H9 (cell line): Measurements from ENCODE around the gene UBP1. TPM values are rescaled to one million over a fixed set of nuclear protein-coding genes. Genes with fewer than 3 reads are reported as not detected.

Experiments
- DNase-seq: peaks from one replicate; pipeline ENCODE4 v3.0.0-alpha.2; 2017
- H2AFZ ChIP-seq: one replicate; pipeline ENCODE4 v1.6.1; 2013; ENCODE audit warnings: mild to moderate bottlenecking, low read length, control low read depth, moderate library complexity
- H2AK5ac ChIP-seq: 2 replicates; pipeline ENCODE4 v1.6.1; 2013; ENCODE audit warnings: low read length, control low read depth, mixed read lengths; ENCODE audit not compliant: insufficient read length
- H2BK120ac ChIP-seq: one replicate; pipeline ENCODE4 v1.6.1; 2013; ENCODE audit warnings: low read depth, mild to moderate bottlenecking, low read length, control low read depth, inconsistent platforms; ENCODE audit not compliant: poor library complexity, severe bottlenecking
- H2BK12ac ChIP-seq: 2 replicates; pipeline ENCODE4 v1.6.1; 2013; ENCODE audit warnings: low read length, control low read depth, mixed read lengths, low read depth; ENCODE audit not compliant: insufficient read length
- H2BK15ac ChIP-seq: 2 replicates; pipeline ENCODE4 v1.6.1; 2013; ENCODE audit warnings: low read depth, low read length, control low read depth
- H2BK20ac ChIP-seq: one replicate; pipeline ENCODE4 v1.6.1; 2013; ENCODE audit warnings: low read depth, mild to moderate bottlenecking, low read length, control low read depth, inconsistent platforms; ENCODE audit not compliant: poor library complexity, severe bottlenecking
- H2BK5ac ChIP-seq: 2 replicates; pipeline ENCODE4 v1.6.1; 2013; ENCODE audit warnings: low read length, control low read depth, mixed read lengths; ENCODE audit not compliant: insufficient read length
- H3K14ac ChIP-seq: 2 replicates; pipeline ENCODE4 v1.6.1; 2013; ENCODE audit warnings: low read length, control low read depth; ENCODE audit not compliant: insufficient read depth
- H3K18ac ChIP-seq: 2 replicates; pipeline ENCODE4 v1.6.1; 2013; ENCODE audit warnings: low read depth, mild to moderate bottlenecking, mixed read lengths, low read length, control low read depth; ENCODE audit not compliant: insufficient read length
- H3K23ac ChIP-seq: 2 replicates; pipeline ENCODE4 v1.6.1; 2013; ENCODE audit warnings: low read length, control low read depth, mixed read lengths, low read depth; ENCODE audit not compliant: insufficient read length
- H3K23me2 ChIP-seq: 2 replicates; pipeline ENCODE4 v1.6.1; 2013; ENCODE audit warnings: low read depth, mild to moderate bottlenecking, mixed read lengths, low read length, control low read depth; ENCODE audit not compliant: insufficient read length, poor library complexity, severe bottlenecking
- H3K27ac ChIP-seq: 2 replicates; pipeline ENCODE4 v1.5.1; 2013; ENCODE audit warnings: low read length, control low read depth, mixed read lengths, low read depth; ENCODE audit not compliant: insufficient read length
- H3K27me3 ChIP-seq: 2 replicates; pipeline ENCODE4 v1.6.1; 2013; ENCODE audit warnings: low read length, control low read depth, inconsistent platforms; ENCODE audit not compliant: insufficient read depth
- H3K4ac ChIP-seq: 2 replicates; pipeline ENCODE4 v1.6.1; 2013; ENCODE audit warnings: low read depth, mild to moderate bottlenecking, control low read depth, inconsistent platforms, low read length, moderate library complexity
- H3K4me1 ChIP-seq: 2 replicates; pipeline ENCODE4 v1.6.1; 2013; ENCODE audit warnings: low read length, control low read depth, inconsistent platforms; ENCODE audit not compliant: insufficient read depth
- H3K4me2 ChIP-seq: 2 replicates; pipeline ENCODE4 v1.6.1; 2013; ENCODE audit warnings: low read length, control low read depth, mixed read lengths; ENCODE audit not compliant: insufficient read length, insufficient read depth
- H3K56ac ChIP-seq: 2 replicates; pipeline ENCODE4 v1.6.1; 2013; ENCODE audit warnings: low read depth, mild to moderate bottlenecking, mixed read lengths, low read length, control low read depth; ENCODE audit not compliant: insufficient read length
- H3K79me1 ChIP-seq: 2 replicates; pipeline ENCODE4 v1.6.1; 2013; ENCODE audit warnings: low read depth, mild to moderate bottlenecking, moderate library complexity, low read length, control low read depth, inconsistent platforms; ENCODE audit not compliant: insufficient read depth, poor library complexity, severe bottlenecking
- H3K79me2 ChIP-seq: 2 replicates; pipeline ENCODE4 v1.6.1; 2013; ENCODE audit warnings: low read length, control low read depth, inconsistent platforms; ENCODE audit not compliant: insufficient read depth
- H3K9ac ChIP-seq: 2 replicates; pipeline ENCODE4 v1.6.1; 2013; ENCODE audit warnings: low read length, control low read depth, mixed read lengths; ENCODE audit not compliant: insufficient read length; ENCODE audit errors: extremely low read depth
- H3K9me3 ChIP-seq: one replicate; pipeline ENCODE4 v1.6.1; 2013; ENCODE audit warnings: low read depth, low read length, inconsistent platforms; ENCODE audit not compliant: control insufficient read depth
- H3T11ph ChIP-seq: one replicate; pipeline ENCODE4 v1.6.1; 2013; ENCODE audit warnings: mild to moderate bottlenecking, low read length, control low read depth, inconsistent platforms
- H4K20me1 ChIP-seq: one replicate; pipeline ENCODE4 v1.6.1; 2013; ENCODE audit not compliant: control insufficient read depth, insufficient read length, insufficient read depth
- H4K5ac ChIP-seq: 2 replicates; pipeline ENCODE4 v1.6.1; 2013; ENCODE audit warnings: low read depth, mild to moderate bottlenecking, mixed read lengths, low read length, control low read depth; ENCODE audit not compliant: insufficient read length
- H4K8ac ChIP-seq: replicated peaks from 2 replicates; pipeline ENCODE4 v1.6.1; 2013; ENCODE audit warnings: low read length, control low read depth, mixed read lengths, low read depth; ENCODE audit not compliant: insufficient read length
- H4K91ac ChIP-seq: 2 replicates; pipeline ENCODE4 v1.6.1; 2013; ENCODE audit warnings: low read depth, mild to moderate bottlenecking, moderate library complexity, mixed read lengths, low read length, control low read depth; ENCODE audit not compliant: insufficient read length
- H3K27ac Mint-ChIP-seq, 3 experiments: 2 replicates in 2 of 3; 3 replicates in 1 of 3; pipeline ENCODE4 v1.8.0; 2020 to 2021; ENCODE audit warnings: mixed read lengths in 3 of 3, mild to moderate bottlenecking in 1 of 3, moderate library complexity in 1 of 3
- H3K27me3 Mint-ChIP-seq: 2 replicates; pipeline ENCODE4 v1.8.0; 2021; ENCODE audit warnings: low read depth, mild to moderate bottlenecking, moderate library complexity, mixed read lengths
- H3K36me3 Mint-ChIP-seq, 3 experiments: 2 replicates in 2 of 3; 3 replicates in 1 of 3; pipeline ENCODE4 v1.8.0; 2020 to 2021; ENCODE audit warnings: low read depth in 3 of 3, mixed read lengths in 3 of 3; ENCODE audit not compliant: insufficient read depth in 1 of 3
- H3K4me1 Mint-ChIP-seq, 2 experiments: 2 replicates each; pipeline ENCODE4 v1.8.0; 2020; ENCODE audit warnings: mixed read lengths in 2 of 2
- H3K4me3 Mint-ChIP-seq, 2 experiments: 2 replicates in 1 of 2; 3 replicates in 1 of 2; pipeline ENCODE4 v1.8.0; 2020 to 2021; ENCODE audit warnings: mild to moderate bottlenecking in 2 of 2, mixed read lengths in 2 of 2, moderate library complexity in 1 of 2
- H3K9me3 Mint-ChIP-seq, 2 experiments: 2 replicates in 1 of 2; 3 replicates in 1 of 2; pipeline ENCODE4 v1.8.0; 2020; ENCODE audit warnings: mild to moderate bottlenecking in 2 of 2, mixed read lengths in 2 of 2, moderate library complexity in 1 of 2
- WGBS: extraction: QIAGEN DNeasy Blood & Tissue Kit; methylation state at CpG from one replicate; pipeline ENCODE4 v1.1.7; 2013; ENCODE audit warnings: missing lambda C conversion rate, low lambda C conversion rate, mixed read lengths; ENCODE audit not compliant: insufficient read length; ENCODE audit errors: extremely low coverage; 5-methylcytosine and 5-hydroxymethylcytosine counted together
- total RNA-seq: library from RNA; stranded (reverse); gene quantifications from 2 replicates; pipeline ENCODE4 v1.2.1, GENCODE V29; 2021
- TF ChIP-seq, protein P1 (sequence below): fragments of 200-600 bp; sonication (generic); conservative IDR thresholded peaks from 3 replicates; pipeline ENCODE4 v1.8.0; 2021; ENCODE audit warnings: antibody characterized with exemption, mild to moderate bottlenecking

UBP1 gene
- total RNA-seq, 1 experiment from 2014 or later: 103 TPM

DNA sequence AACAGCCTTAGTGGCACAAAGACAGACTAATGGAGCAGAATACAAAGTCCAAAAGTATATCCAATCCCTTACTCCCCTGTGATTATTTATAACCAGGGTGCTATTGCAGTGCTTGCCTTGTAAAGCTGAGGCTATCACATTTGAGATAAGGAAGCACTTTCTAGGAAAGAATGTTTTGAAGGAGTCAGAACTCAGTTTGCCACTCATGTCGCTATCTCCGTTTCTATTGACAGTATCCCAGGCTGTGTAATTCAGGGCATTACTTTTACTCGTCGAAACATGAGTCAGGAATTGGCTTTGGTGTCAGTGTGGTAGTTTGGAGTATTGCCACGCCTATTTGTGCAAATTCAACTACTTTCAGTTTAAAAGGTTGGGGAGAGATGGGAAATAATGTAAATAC lies 84.6 kb downstream of the UBP1 start:
- Histone ChIP-seq H3K18ac (no peak overlapping the region), H2BK5ac (no peak overlapping the region), H2BK15ac (no peak overlapping the region), H3K27ac (no peak overlapping the region), H3K56ac (no peak overlapping the region), H4K91ac (no peak overlapping the region), H3K79me1 (no peaks in the 10 kb centered on the region), H3K79me2 (no peaks in the 10 kb centered on the region), H2BK12ac (no peak overlapping the region), H3K14ac (no peak overlapping the region), H3K9me3 (no peaks in the 10 kb centered on the region), H3K9ac (no peak overlapping the region), H3K23me2 (no peaks in the 10 kb centered on the region), H4K8ac (no peak overlapping the region), H3K27me3 (no peaks in the 10 kb centered on the region), H3K4me1 (no peaks in the 10 kb centered on the region), H2BK120ac (no peak overlapping the region), H4K5ac (no peak overlapping the region), H2BK20ac (no peak overlapping the region), H4K20me1 (no peaks in the 10 kb centered on the region), H3T11ph (no peak overlapping the region), H2AK5ac (no peak overlapping the region), H3K4ac (no peak overlapping the region), H2AFZ (no peak overlapping the region), H3K23ac (no peak overlapping the region), H3K4me2 (no peak overlapping the region)
- Mint-ChIP-seq H3K4me3 (no peak overlapping the region), H3K36me3 (no peaks in the 10 kb centered on the region), H3K27ac (no peak overlapping the region), H3K9me3 (no peaks in the 10 kb centered on the region), H3K27me3 (no peaks in the 10 kb centered on the region), H3K4me1 (no peaks in the 10 kb centered on the region)
- TF ChIP-seq, protein P1, sequence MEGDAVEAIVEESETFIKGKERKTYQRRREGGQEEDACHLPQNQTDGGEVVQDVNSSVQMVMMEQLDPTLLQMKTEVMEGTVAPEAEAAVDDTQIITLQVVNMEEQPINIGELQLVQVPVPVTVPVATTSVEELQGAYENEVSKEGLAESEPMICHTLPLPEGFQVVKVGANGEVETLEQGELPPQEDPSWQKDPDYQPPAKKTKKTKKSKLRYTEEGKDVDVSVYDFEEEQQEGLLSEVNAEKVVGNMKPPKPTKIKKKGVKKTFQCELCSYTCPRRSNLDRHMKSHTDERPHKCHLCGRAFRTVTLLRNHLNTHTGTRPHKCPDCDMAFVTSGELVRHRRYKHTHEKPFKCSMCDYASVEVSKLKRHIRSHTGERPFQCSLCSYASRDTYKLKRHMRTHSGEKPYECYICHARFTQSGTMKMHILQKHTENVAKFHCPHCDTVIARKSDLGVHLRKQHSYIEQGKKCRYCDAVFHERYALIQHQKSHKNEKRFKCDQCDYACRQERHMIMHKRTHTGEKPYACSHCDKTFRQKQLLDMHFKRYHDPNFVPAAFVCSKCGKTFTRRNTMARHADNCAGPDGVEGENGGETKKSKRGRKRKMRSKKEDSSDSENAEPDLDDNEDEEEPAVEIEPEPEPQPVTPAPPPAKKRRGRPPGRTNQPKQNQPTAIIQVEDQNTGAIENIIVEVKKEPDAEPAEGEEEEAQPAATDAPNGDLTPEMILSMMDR: no peak
- no CpG with 5 or more reads among the region's 5 CpGs for WGBS
- DNase-seq: no peak
